Body of pancreas (tissue), 4 donors: ENCODE data around the gene CD33.

Source experiments
- CTCF ChIP-seq, 7 experiments: fragments of 450-650 bp in 4 of 7; fragments of 200-600 bp in 3 of 7; sonication (generic) in 3 of 7; IDR thresholded peaks; one replicate each; pipeline ENCODE4 v1.5.1; 2016 to 2019; ENCODE audit warnings: antibody characterized with exemption in 7 of 7
- POLR2A ChIP-seq, 3 donors: fragments of 450-650 bp; IDR thresholded peaks; one replicate each; pipeline ENCODE4 v1.6.1; 2016; ENCODE audit warnings: antibody characterized with exemption in 3 of 3, mild to moderate bottlenecking in 2 of 3

DNA sequence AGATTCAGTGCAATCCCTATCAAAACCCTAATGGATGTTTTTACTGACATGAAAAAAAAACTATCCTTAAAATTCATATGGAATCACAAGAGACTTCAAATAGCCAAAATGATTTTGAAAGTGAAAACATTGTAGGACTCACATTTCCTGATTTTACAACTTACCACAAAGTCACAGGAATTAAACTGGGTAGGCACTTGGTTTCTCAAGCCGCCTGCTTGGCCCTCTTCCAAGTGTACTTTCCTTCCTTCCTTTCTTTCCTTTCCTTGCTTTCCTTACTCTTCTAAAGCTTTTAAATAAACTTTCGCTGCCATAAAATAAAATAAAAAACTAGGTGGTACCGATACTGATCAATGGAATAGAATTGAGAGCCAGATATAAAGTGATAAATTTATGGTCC is 21.0 kb upstream of the CD33 start:
- TF ChIP-seq CTCF (IDR thresholded peaks at IDR 0.05) (no peak), POLR2A (IDR thresholded peaks at IDR 0.05) (no peak)
